HG02588 (cell line): ENCODE data around the gene MRPL46.

Source experiments
- ATAC-seq: cut with Tn5 transposase; IDR thresholded peaks from one replicate; pipeline ENCODE4 v1.9.1; 2021; ENCODE audit warnings: mild to moderate bottlenecking, moderate library complexity; ENCODE audit not compliant: unreplicated experiment

Gene MRPL46

DNA sequence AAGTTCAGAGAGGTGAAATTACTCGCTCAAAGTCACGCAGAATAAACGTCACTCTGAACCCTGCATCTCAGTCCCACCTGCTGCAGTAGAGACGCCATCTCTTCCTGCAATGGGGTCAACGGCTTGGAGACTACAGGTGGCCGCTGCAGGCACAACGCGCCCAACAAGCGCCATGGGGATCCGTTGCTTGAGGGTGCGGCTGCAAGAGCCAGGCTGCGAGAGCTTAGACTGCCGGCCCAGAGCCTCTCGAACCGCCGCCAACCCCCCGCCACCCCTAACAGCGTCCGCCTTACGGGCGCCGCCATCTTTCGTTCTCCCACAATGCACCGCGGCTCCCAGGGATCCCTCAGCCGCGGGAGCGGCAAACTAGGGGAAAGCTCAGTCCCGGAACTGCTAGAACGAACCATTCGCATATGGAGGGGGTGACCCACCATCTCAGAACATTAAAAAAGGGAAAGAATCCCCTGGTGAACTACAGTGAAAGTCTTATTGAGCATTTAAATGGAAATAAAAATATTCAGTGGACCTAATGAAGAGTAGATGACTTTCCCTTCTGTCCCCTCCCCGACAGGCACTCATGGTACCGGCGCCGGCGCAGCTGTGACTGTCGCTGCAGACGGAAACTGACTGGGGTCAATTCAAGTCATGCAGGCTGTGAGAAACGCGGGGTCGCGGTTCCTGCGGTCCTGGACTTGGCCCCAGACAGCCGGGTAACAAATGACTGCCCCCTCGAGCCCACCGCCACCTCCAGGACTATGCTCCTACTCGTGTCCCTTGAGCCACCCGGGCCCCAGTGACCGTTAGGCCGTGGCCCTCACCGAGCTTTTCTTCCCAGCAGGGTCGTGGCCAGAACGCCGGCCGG lies at the start of gene MRPL46, which contains the start of gene MRPS11:
Gene MRPL46 (minus strand): TSS at position 316 of the 862 bp plus-strand sequence. CDS start 11 bp downstream, at position 305.
Gene MRPS11 (plus strand): TSS at position 636 of the 862 bp plus-strand sequence. CDS start 10 bp downstream, at position 646.
- peak; percentile 89 for ATAC-seq

DNA sequence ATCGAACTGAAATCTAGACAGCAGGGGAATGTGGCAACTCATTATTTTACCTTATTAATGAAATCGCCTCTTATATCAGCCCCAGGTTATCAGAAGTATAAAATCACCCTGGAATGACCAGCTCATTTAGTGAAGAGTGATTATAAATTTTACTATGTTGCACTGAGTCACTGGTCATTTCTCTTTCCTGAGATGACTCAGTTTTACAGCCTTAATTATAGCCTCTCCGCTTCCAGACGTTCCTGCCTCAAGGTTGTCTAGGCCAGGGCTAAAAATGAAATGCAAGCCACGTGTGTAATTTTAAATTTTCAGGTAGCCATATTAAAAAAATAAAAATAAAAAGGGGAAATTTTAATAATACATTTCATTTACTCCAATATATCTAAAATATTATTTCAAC lies 46.0 kb upstream of the MRPL46 start:
- ATAC-seq, result no peak

DNA sequence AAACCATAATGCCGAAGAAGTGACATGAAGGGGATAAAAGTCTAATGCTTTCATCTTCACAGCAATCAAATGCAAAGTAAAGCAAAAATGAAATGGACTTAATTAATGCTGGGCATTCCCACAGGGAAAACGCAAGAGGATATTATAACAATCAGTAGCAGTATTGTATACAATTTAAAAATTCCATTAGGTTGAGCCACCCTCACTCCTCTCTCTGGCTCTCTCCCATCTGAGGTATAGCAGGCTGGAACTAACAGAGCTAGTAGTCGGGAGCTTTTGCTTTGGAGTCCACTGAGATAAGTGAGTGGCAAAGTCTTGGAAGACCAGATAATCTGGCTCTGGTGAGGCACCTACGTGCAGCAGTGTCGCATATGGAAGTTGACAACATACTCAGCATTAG lies 45.4 kb upstream of the MRPL46 start:
- no peak for ATAC-seq

DNA sequence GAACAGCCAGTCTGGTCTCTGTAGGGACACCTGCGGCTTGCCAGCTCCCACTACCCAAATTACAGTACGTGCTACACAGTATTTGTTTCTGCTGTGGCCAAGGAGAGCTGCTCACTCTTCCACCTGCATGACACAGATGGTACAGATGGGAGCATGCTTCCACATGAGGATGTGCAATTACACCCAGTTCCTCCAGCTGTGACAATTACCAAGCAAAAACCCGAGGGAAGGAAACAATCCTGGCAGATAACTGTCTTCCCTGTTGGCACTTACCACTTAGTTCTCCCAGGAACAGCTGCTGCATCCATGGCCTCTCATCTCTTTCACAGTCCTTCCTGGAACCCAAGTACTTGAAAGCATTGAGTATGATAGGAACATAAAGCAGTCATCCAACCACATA lies 44.9 kb upstream of the MRPL46 start:
- no peak for ATAC-seq

DNA sequence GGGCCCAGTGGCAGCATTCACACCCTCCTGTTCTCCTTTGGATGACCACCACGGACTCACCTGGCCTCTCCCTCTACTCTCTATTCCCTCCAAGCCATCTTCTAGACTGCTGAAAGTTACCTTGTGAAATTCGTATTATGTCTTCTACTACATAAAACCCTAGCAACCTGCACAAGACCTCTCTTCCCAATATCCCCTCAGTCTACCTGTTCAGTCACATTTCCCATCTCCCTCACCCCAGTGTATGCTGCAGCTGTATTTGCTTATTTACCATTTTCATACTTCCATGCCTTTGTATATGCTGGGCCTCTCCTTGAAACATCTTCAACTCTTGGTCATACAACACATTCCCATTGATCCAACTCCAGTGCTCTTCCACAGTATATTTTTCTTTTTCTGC lies 44.0 kb upstream of the MRPL46 start:
- no peak for ATAC-seq

DNA sequence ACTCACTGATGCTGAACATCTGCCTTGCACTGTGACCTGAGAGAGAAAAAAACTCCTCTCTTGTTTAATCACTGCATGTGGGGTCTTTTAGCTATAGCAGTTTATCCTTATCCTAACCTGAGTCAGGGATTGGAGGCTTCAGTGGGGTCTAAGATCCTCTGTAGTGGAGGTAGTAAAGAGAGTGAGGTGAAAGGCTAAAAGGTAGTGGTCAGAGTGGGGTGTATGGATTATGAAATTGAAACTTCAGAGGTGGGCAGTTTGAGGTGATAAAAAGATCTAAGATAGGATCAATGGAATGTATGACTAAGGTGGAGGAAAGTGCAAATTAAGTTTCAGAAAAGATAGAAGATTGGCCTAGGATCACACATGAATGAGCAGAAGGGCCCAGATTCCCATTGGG lies 42.8 kb upstream of the MRPL46 start:
- no peak for ATAC-seq

DNA sequence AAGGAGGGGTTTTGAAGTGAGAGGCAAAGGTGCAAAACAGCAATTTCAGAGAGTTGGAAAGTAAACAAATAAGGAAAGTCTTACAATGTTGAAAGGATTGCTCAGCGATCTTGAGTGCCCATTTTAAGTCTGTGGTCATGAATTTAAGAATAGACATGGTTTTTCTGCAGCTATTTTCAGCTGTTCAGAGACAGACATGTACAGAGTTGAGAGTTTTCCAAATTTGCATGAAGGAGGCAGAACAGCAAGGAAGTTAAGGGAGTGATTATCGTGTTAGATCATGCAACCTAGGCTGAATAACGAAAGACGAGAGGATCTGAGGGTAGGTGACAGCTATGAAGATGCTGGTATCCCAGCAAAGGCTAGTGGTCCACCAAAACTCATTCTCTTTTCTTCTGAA lies 42.1 kb upstream of the MRPL46 start:
- no peak for ATAC-seq

DNA sequence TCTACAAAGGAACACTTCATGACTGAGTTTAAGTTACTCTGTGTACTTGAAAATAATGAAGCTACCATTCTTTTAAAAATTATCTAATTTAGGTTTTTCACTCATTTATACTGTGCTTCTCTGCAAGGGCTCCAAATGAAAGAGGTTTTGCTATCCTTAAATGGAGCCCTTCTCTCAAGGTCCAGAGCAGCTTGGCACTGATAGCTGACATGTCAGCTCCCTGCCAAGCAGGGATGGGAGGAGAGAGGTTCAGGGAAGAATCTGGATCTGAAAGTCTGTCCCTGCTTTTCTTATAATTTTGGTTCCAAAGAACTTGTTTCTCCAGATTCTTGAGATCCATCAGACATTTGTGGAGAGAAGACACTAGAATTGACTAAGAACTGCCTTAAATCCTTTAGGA lies 39.4 kb upstream of the MRPL46 start:
- no peak for ATAC-seq

DNA sequence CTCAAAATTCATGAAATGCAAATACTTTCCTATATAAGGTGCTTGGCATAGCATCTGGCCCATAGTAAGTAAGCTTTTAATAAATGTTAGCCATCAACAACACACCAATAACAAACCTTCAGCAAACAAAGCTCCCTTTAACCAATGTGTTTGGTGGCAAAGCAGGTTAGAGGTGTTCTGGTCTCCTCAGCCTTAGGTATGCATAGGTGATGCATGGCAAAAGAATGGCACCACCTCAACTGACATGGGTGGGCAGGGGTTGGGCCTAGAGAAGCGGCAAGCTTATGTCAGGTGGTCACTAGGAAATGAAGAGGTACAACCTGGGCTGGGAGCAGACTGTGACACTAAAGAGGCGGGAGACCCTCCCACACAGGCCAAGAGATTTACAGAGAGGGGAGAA lies 38.5 kb upstream of the MRPL46 start:
- no peak for ATAC-seq

DNA sequence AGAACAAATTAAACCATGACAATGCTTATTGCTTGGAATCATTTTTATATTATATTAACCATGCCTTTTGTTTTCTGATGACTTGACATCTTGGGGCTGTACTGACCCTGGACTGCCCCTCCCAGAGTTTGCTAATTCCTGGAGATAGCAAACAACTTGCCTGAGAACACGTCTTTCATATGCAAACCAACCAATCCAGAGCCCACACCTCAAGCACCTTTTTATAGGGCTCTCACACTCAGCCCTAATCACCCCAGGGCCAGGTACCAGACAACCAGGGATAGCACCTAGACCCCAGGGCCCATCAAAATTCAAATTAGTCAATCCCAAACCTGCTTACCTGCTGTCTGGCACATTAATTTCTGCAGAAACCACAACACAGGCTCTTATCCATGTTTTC lies 37.3 kb upstream of the MRPL46 start:
- no peak for ATAC-seq

DNA sequence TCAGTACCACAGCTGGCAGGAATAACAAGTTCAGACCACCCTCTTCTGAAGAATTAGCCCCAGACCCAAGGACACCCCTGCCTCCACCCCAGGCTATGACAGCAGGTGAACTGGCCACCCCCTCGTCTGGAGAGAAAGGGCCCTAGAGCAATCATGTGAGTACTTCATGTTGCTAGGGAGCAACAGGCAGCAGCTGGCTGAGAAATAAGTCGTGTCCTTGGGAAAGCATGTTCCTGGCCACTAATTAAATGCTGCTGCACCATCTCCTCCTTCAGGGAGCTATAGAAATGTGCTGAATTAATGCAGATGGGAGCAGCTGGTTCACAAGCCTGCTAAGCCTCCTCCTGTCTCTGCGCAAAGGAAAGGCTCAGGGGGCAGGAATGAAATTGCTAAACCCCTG lies 31.8 kb upstream of the MRPL46 start:
- ATAC-seq, result no peak

DNA sequence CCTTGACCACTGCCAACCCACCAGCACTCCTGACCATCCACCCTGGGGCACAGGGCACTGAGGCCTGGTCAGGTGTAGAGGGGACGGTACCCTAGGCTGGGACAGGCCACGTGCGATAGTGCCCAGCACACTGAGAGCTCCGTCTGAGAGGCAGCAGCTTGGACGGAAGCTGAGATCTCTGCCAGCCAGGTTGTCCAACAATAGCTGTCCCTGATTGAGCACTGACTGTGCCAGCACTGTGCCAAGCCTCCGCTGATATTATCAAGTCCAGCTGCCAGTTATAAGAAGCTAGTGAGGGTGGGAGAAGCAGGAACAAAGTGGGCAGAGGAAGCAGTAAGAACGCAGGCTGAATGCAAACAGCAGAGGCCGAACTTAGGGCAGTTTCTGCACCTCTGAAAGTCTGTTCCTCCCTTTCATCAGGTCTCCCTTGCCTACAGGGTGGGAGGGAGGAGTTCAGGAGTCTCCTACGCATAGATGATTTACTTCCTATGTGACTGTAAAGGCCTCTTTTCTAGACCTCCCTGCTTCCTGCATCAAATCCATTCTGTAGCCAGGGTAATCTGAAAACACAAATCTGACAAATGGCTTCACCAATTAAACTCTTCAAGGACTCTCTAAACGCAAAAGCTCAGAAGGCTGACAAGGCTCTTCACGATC lies 30.0 kb upstream of the MRPL46 start:
- no peak for ATAC-seq

DNA sequence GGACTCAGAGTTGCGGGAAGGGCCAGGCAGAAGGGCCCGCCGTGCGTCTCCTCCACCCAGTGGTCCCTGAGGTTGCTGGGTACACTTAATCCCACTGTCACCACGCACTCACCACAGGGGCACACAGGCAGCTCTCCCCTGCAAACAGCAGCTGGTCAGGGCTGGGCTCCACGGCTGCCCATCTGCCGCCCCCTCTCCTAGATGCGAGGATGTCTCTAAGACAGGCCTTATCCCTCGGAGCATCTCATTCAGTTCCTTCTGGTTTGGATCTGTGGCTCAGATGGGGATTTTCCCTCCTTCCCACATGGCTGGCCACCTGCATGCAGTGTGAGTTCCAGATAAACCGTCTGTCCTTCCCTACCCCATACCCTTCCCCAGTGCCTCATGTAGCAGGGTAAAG lies 26.7 kb upstream of the MRPL46 start:
- no peak for ATAC-seq

DNA sequence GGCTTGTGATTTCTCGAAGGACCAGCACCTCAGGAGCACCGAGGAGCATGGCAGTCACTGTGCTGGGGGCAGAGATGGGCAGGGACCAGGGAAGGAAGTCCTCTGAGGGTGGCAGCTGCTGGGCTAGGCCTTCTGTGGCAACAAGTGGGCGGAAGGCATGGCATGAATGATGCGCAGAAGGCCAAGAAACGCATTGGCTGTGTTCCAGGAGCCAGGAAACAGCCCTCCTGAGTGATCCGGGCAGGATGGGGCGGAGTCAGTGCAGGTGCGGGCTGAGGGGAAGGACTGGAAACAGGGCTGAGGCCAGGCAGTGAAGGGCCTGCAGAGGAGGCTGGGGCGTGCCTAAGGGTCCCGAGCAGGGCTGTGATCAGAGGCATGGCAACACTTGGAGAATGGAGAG lies 24.0 kb upstream of the MRPL46 start:
- no peak for ATAC-seq

DNA sequence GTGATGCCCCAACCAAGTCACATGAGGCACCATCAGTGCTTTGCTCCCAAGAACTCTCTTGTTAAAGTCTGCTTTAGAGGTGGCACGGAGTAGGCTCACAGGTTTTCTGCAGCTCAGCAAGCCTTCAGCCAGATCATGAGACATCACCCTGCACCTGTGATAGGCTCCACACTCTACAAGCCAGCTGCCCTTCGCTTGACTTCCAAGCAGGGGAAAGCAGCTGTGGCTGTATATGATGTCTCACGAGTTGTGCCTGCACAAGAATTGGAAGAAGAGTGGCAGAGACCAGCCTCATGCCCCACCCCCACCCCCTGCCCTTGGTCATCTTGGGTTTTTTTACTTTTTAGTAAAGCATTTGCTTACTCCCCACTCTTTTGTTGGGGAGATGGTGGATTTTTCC lies 22.8 kb upstream of the MRPL46 start:
- ATAC-seq, result no peak

DNA sequence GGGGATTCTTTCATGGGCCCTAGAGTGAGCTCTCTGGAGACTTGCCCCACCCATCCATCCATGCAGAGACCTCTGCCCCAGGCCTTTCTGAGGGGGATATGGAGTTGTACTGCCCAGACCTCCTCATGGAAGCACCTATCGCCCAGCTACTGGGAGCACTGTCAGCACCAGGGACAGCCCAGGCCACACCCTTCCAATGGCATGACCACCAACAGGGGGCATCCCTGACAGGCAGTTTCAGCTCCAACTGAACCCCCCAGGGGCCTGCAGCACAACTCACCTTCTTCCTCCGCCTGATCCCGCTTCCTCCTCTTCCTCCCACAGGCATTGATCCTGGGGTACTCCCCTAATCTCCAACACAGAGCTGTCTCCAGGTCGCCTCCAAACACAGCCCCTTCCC lies 22.1 kb upstream of the MRPL46 start:
- no peak for ATAC-seq

DNA sequence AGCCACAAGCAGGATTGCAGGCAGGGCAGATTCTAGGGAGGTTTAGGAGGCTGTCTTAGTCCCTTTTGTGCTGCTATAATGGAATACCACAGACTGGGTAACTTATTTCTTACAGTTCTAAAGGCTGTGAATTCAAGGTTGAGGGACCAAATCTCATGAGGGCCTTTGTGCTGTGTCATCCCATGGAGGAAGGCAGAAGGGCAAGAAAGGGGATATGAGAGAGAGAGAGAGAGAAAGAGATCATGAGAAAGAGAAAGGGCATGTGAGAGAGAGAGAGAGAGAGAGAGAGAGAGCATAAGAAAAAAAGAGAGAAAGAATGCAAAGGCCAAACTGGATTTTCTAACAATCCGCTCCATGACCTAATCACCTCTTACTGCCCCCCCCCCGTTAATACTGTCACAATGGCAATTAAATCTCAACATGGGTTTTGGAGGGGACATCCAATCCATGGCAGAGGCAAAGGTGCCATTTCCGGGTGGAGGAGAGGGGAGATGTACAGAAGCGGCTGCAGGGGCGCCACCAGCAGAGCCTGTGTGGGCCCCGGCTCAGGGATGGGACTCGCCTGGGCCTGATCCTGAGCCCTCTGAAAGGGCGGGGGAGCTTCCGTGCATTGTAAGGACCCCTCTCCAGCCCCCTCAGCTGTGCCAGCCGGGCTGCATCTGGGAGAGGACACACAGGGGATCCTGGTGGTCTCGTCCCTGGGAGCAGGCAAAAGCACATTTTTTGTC lies 20.8 kb upstream of the MRPL46 start:
- ATAC-seq, result no peak

DNA sequence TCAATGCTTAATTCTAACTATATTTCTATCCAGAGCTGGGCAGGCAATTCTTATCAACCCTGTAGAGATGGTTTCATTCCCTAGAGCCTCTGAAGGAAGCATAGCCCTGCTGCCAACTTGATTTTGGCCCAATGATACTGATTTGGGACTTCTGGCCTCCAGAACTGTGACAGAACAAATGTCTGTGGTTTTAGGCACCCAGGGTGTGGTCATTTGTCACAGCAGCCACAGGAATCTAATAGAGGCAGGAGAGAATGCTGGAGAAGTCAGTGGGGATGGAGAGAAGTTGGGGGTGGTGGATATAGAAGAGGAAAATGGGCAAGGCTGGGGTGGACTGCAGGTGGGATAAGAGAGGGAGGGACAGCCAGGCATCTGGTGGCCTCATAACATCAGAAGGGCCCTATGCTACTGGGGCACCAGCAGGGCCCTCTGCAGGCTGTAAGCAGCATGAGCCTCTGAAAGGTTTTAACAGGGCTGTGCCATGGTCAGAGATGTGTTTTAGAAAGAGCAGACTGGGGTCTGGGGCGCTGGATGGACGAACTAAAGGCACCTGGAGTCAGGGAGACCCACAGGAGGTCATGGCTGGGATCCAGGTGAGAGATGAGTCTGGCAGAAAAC lies 20.1 kb upstream of the MRPL46 start:
- ATAC-seq, result no peak

DNA sequence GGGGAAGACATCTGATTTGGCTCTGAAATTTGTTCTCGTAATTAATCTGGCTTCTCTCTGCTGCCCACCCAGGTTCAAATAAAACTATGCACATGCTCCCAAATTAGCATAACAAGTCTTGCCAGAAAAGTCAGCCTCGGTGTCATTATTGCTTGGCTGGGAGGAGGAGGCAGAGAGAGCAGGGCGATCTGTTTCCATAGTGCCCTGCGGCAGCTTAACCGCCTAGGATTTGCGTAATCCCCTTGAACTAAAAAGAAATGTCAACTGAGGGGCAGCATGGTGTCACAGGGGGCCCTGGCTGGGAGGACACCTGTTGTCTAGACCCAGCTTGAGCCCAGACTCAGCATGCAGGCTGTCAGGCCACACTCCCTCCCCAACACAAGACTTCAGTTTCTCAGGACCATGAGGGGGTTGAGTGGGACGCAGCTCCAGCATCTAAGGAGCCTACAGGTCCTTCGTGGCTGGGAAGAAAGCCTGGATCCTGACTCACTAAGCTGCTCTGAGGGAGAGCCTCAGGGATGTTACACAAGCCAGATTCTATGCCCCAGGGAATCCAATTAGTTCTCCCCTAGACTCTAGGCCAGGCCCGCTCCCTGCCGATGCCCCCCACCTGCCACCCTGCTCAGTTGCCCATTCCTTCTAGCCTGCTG lies 17.6 kb upstream of the MRPL46 start:
- ATAC-seq, result no peak

DNA sequence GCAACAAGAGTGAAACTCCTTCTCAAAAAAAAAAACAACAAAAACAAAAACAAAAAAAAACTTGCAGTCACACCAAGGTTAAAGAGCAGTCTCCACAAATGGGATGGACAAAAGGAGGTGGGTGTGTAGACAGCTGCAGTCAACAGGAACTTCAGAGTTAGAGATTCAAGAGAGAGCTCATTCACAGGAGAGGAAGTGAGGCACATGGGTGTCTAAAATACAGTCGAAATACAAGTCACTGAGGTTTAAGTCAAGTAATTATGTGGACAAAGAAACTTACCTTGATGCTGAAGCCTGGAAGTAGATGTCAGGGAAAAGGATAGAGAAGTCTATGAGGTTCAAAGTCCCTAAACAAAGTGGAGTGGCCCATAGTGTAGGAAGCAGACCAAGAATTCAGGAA lies 15.1 kb upstream of the MRPL46 start:
- ATAC-seq, result no peak

DNA sequence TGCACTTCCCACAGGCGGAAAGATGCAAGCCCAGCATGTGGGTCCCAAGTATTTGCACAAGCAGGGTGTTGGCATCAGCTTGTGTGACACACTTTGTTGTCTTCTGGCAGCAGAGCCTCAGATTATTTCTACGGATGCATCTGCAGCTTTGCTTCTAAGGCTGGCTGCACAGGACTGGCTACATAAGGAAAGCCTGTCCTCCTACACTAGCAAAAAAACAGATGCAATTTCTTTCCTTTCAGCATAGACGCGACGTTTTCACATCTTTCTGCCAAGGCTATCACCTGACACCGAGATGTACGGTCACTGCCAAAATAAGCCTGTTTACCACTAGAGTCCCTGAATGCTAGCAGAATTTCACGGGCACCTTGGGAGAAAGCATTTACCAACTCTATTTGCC lies 13.8 kb upstream of the MRPL46 start:
- no peak for ATAC-seq
